ENCODE data around the gene SPTB.

The SPTB gene

GRCh38 chr14:64763085-64763782, 116.5 kb downstream of the SPTB start:
- DNase-seq (ENCODE audit: low spot score), result no peak
- in situ Hi-C loops (cut with MboI; ENCODE audit: low pct_unique_long_range_greater_than_20kb, low sequenced_read_pairs, unreplicated experiment), result no loop called here
- TF ChIP-seq CTCF (IDR thresholded peaks at IDR 0.05; ENCODE audit: extremely low read depth, insufficient read depth, missing control alignments), result no peak

GRCh38 chr14:64762044-64763034, 117.4 kb downstream of the SPTB start:
- TF ChIP-seq CTCF (IDR thresholded peaks at IDR 0.05; ENCODE audit: extremely low read depth, insufficient read depth, missing control alignments), result no peak
- no peak for DNase-seq (ENCODE audit: low spot score)
- in situ Hi-C loops (cut with MboI; ENCODE audit: low pct_unique_long_range_greater_than_20kb, low sequenced_read_pairs, unreplicated experiment), result no loop called here

- DNase-seq (ENCODE audit: low spot score), result no peak
- in situ Hi-C loops (cut with MboI; ENCODE audit: low pct_unique_long_range_greater_than_20kb, low sequenced_read_pairs, unreplicated experiment), result no loop called here
- TF ChIP-seq CTCF (IDR thresholded peaks at IDR 0.05; ENCODE audit: extremely low read depth, insufficient read depth, missing control alignments), result no peak
Observed at GRCh38 chr14:64761441-64762043, 118.2 kb downstream of the SPTB start.

- DNase-seq (ENCODE audit: low spot score), result no peak
- in situ Hi-C loops (cut with MboI; ENCODE audit: low pct_unique_long_range_greater_than_20kb, low sequenced_read_pairs, unreplicated experiment), result no loop called here
Observed at GRCh38 chr14:64760916-64761315, 118.8 kb downstream of the SPTB start.

GRCh38 chr14:64760146-64760755, 119.5 kb downstream of the SPTB start:
- TF ChIP-seq CTCF (IDR thresholded peaks at IDR 0.05; ENCODE audit: extremely low read depth, insufficient read depth, missing control alignments), result peak; percentile 75
- in situ Hi-C loops (cut with MboI; ENCODE audit: low pct_unique_long_range_greater_than_20kb, low sequenced_read_pairs, unreplicated experiment), result no loop called here
- DNase-seq (ENCODE audit: low spot score), result peak; percentile 82

More at GRCh38 chr14:64760916-64761315, 118.8 kb downstream of the SPTB start:
- no peak for TF ChIP-seq CTCF (IDR thresholded peaks at IDR 0.05; ENCODE audit: extremely low read depth, insufficient read depth, missing control alignments)

GRCh38 chr14:64759555-64759938, 120.2 kb downstream of the SPTB start:
- DNase-seq (ENCODE audit: low spot score), result no peak
- in situ Hi-C loops (cut with MboI; ENCODE audit: low pct_unique_long_range_greater_than_20kb, low sequenced_read_pairs, unreplicated experiment), result no loop called here

More at GRCh38 chr14:64759555-64759938, 120.2 kb downstream of the SPTB start:
- TF ChIP-seq CTCF (IDR thresholded peaks at IDR 0.05; ENCODE audit: extremely low read depth, insufficient read depth, missing control alignments), result no peak
